HCT116 (cell line): ENCODE measurements around the gene PNMA8C.

Source experiments
- ELF1 ChIP-seq: IDR thresholded peaks from 2 replicates; pipeline ENCODE4 v1.6.1; 2012; ENCODE audit warnings: low read depth, borderline replicate concordance
- EZH2 ChIP-seq: fragments of 200-600 bp; sonication (generic); IDR thresholded peaks from 2 replicates; pipeline ENCODE4 v1.6.1; 2017; ENCODE audit warnings: antibody characterized with exemption, mixed run types
- EZH2phosphoT487 ChIP-seq: fragments of 200-600 bp; IDR thresholded peaks from 2 replicates; pipeline ENCODE4 v1.6.1; 2018; ENCODE audit warnings: antibody characterized with exemption, borderline replicate concordance
- POLR2A ChIP-seq: IDR thresholded peaks from 2 replicates; pipeline ENCODE4 v1.7.0; 2011; ENCODE audit warnings: borderline replicate concordance; ENCODE audit not compliant: insufficient read depth, insufficient read length; ENCODE audit errors: extremely low read depth
- POLR2AphosphoS5 ChIP-seq: IDR thresholded peaks from 2 replicates; pipeline ENCODE4 v1.6.1; 2011; ENCODE audit warnings: mild to moderate bottlenecking, low read depth, low read length, moderate library complexity
- SP1 ChIP-seq: IDR thresholded peaks from 2 replicates; pipeline ENCODE4 v1.6.1; 2012; ENCODE audit warnings: low read depth
- TF ChIP-seq, protein P1 (sequence below), 3 experiments: fragments of 200-600 bp in 1 of 3; sonication (generic) in 1 of 3; IDR thresholded peaks in 2 of 3; conservative IDR thresholded peaks in 1 of 3; 2 replicates each; pipeline ENCODE4 v1.5.1; 2012 to 2017; ENCODE audit warnings: low read depth in 2 of 3, low read length in 2 of 3, antibody characterized with exemption in 1 of 3, borderline replicate concordance in 1 of 3, control low read depth in 1 of 3, mild to moderate bottlenecking in 1 of 3, mixed read lengths in 1 of 3, mixed run types in 1 of 3, moderate library complexity in 1 of 3; ENCODE audit not compliant: insufficient read depth in 1 of 3
- TF ChIP-seq, protein P2 (sequence below): IDR thresholded peaks from 2 replicates; pipeline ENCODE4 v1.6.1; 2012
- TF ChIP-seq, protein P3 (sequence below): IDR thresholded peaks from 2 replicates; pipeline ENCODE4 v1.6.1; 2012; ENCODE audit warnings: low read depth

DNA sequence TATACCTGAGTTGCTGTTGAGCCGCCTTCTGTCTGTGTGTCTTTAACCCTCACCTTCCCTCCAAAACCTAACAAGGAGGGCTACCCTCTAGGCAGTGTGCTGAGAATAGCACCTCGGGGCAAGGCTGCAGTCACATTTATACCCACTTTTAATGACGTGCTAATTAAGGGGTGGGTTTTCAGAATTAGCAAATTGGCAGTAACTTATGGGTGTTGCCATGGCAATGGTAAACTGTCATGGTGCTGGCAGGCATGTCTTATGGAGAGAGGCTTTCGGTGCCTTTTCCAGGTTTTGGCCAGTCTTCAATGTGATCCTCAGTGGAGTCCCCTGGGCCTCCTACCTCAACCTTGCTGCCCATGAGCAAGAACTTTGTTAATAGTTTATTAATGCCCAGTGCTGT lies 43.9 kb upstream of the PNMA8C start:
- TF ChIP-seq, protein P1, sequence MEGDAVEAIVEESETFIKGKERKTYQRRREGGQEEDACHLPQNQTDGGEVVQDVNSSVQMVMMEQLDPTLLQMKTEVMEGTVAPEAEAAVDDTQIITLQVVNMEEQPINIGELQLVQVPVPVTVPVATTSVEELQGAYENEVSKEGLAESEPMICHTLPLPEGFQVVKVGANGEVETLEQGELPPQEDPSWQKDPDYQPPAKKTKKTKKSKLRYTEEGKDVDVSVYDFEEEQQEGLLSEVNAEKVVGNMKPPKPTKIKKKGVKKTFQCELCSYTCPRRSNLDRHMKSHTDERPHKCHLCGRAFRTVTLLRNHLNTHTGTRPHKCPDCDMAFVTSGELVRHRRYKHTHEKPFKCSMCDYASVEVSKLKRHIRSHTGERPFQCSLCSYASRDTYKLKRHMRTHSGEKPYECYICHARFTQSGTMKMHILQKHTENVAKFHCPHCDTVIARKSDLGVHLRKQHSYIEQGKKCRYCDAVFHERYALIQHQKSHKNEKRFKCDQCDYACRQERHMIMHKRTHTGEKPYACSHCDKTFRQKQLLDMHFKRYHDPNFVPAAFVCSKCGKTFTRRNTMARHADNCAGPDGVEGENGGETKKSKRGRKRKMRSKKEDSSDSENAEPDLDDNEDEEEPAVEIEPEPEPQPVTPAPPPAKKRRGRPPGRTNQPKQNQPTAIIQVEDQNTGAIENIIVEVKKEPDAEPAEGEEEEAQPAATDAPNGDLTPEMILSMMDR (IDR thresholded peaks at IDR 0.05 in 2 of 3, conservative IDR thresholded peaks at IDR 0.05 in 1 of 3; ENCODE audit: borderline replicate concordance in 1 of 3, insufficient read depth in 1 of 3, low read depth in 2 of 3, low read length in 2 of 3), result no peak
- TF ChIP-seq POLR2AphosphoS5, result no peak
- TF ChIP-seq EZH2phosphoT487, result no peak
- TF ChIP-seq ELF1, result no peak
- TF ChIP-seq, protein P2, sequence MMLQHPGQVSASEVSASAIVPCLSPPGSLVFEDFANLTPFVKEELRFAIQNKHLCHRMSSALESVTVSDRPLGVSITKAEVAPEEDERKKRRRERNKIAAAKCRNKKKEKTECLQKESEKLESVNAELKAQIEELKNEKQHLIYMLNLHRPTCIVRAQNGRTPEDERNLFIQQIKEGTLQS, result no peak
- no peak for TF ChIP-seq POLR2A
- TF ChIP-seq EZH2, result no peak
- TF ChIP-seq, protein P3, sequence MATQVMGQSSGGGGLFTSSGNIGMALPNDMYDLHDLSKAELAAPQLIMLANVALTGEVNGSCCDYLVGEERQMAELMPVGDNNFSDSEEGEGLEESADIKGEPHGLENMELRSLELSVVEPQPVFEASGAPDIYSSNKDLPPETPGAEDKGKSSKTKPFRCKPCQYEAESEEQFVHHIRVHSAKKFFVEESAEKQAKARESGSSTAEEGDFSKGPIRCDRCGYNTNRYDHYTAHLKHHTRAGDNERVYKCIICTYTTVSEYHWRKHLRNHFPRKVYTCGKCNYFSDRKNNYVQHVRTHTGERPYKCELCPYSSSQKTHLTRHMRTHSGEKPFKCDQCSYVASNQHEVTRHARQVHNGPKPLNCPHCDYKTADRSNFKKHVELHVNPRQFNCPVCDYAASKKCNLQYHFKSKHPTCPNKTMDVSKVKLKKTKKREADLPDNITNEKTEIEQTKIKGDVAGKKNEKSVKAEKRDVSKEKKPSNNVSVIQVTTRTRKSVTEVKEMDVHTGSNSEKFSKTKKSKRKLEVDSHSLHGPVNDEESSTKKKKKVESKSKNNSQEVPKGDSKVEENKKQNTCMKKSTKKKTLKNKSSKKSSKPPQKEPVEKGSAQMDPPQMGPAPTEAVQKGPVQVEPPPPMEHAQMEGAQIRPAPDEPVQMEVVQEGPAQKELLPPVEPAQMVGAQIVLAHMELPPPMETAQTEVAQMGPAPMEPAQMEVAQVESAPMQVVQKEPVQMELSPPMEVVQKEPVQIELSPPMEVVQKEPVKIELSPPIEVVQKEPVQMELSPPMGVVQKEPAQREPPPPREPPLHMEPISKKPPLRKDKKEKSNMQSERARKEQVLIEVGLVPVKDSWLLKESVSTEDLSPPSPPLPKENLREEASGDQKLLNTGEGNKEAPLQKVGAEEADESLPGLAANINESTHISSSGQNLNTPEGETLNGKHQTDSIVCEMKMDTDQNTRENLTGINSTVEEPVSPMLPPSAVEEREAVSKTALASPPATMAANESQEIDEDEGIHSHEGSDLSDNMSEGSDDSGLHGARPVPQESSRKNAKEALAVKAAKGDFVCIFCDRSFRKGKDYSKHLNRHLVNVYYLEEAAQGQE, result no peak
- no peak for TF ChIP-seq SP1
